Measurements from ENCODE around the gene STARD8.

Gene STARD8

GRCh38 chrX:68665502-68665901, 18.0 kb downstream of the STARD8 start:
- no peak for TF ChIP-seq SPI1 (IDR thresholded peaks at IDR 0.05; ENCODE audit: borderline replicate concordance, low read depth)
- no peak for TF ChIP-seq GABPA (IDR thresholded peaks at IDR 0.05; ENCODE audit: low read depth)
- no peak for TF ChIP-seq REST (IDR thresholded peaks at IDR 0.05; ENCODE audit: insufficient replicate concordance, low read depth)
- no peak for TF ChIP-seq POLR2AphosphoS5 (IDR thresholded peaks at IDR 0.05; ENCODE audit: low read depth)
- TF ChIP-seq CTCF (IDR thresholded peaks at IDR 0.05; ENCODE audit: insufficient read depth, low read length), result no peak
- no peak for DNase-seq (ENCODE audit: low read depth in 1 of 2, low spot score in 1 of 2)
- no peak overlapping the region for H3K27ac ChIP-seq (replicated peaks)
- no peaks in the 10 kb centered on the region for H3K27me3 ChIP-seq (ENCODE audit: insufficient read depth, poor library complexity, severe bottlenecking)
- no peak overlapping the region for H3K4me3 ChIP-seq (replicated peaks; ENCODE audit: insufficient read depth, low read length)

- no peak for TF ChIP-seq SPI1 (IDR thresholded peaks at IDR 0.05; ENCODE audit: borderline replicate concordance, low read depth)
- no peak for TF ChIP-seq CTCF (IDR thresholded peaks at IDR 0.05; ENCODE audit: insufficient read depth, low read length)
- no peak for TF ChIP-seq GABPA (IDR thresholded peaks at IDR 0.05; ENCODE audit: low read depth)
- no peak for TF ChIP-seq POLR2AphosphoS5 (IDR thresholded peaks at IDR 0.05; ENCODE audit: low read depth)
- TF ChIP-seq REST (IDR thresholded peaks at IDR 0.05; ENCODE audit: insufficient replicate concordance, low read depth), result no peak
- no peak for DNase-seq (ENCODE audit: low read depth in 1 of 2, low spot score in 1 of 2)
- H3K27ac ChIP-seq (replicated peaks), result no peak overlapping the region
- H3K27me3 ChIP-seq (ENCODE audit: insufficient read depth, poor library complexity, severe bottlenecking), result no peaks in the 10 kb centered on the region
- H3K4me3 ChIP-seq (replicated peaks; ENCODE audit: insufficient read depth, low read length), result no peak overlapping the region
These were observed 19.1 kb downstream of the STARD8 start for GRCh38 chrX:68666580-68666979.

- no peak for DNase-seq (ENCODE audit: low read depth in 1 of 2, low spot score in 1 of 2)
- H3K4me3 ChIP-seq (replicated peaks; ENCODE audit: insufficient read depth, low read length), result no peak overlapping the region
These were observed 21.8 kb downstream of the STARD8 start for GRCh38 chrX:68669094-68669860.

More at GRCh38 chrX:68669094-68669860, 21.8 kb downstream of the STARD8 start:
- Histone ChIP-seq H3K27me3 (ENCODE audit: insufficient read depth, poor library complexity, severe bottlenecking) (no peaks in the 10 kb centered on the region), H3K27ac (replicated peaks) (no peak overlapping the region)
- TF ChIP-seq REST (IDR thresholded peaks at IDR 0.05; ENCODE audit: insufficient replicate concordance, low read depth) (no peak), POLR2AphosphoS5 (IDR thresholded peaks at IDR 0.05; ENCODE audit: low read depth) (no peak), CTCF (IDR thresholded peaks at IDR 0.05; ENCODE audit: insufficient read depth, low read length) (no peak), GABPA (IDR thresholded peaks at IDR 0.05; ENCODE audit: low read depth) (no peak), SPI1 (IDR thresholded peaks at IDR 0.05; ENCODE audit: borderline replicate concordance, low read depth) (no peak)

All from HL-60 (cell line).